ENCODE results near the gene BRME1.

Gene BRME1

GRCh38 chr19:13935765-13936510 is 30.0 kb upstream of the BRME1 start:
- no peak for TF ChIP-seq CTCF (IDR thresholded peaks at IDR 0.05; ENCODE audit: control extremely low read depth, extremely low read depth, low read depth, missing control alignments)
- DNase-seq (ENCODE audit: extremely low spot score), result no peak
- ChIA-PET CTCF (interaction anchor here (1.5 kb wide), 1 partner anchor 139 kb away, joined by 3 read pairs; no protein-coding TSS in a partner anchor), POLR2A (interaction anchor here (0.6 kb wide), 1 partner anchor 29 kb away, joined by 5 read pairs; no protein-coding TSS in a partner anchor)

GRCh38 chr19:13934785-13935109 is 28.8 kb upstream of the BRME1 start:
- no peak for TF ChIP-seq CTCF (IDR thresholded peaks at IDR 0.05; ENCODE audit: control extremely low read depth, extremely low read depth, low read depth, missing control alignments)
- POLR2A ChIA-PET, result no interaction called here
- CTCF ChIA-PET, result interaction anchor here (0.9 kb wide), 1 partner anchor 110 kb away, joined by 3 read pairs; no protein-coding TSS in a partner anchor
- DNase-seq (ENCODE audit: extremely low spot score), result no peak

- TF ChIP-seq CTCF (IDR thresholded peaks at IDR 0.05; ENCODE audit: control extremely low read depth, extremely low read depth, low read depth, missing control alignments), result no peak
- no peak for DNase-seq (ENCODE audit: extremely low spot score)
- ChIA-PET POLR2A (no interaction called here), CTCF (interaction anchor here (1.0 kb wide), 1 partner anchor 71 kb away, joined by 3 read pairs; no protein-coding TSS in a partner anchor)
Observed at GRCh38 chr19:13932911-13933393, 27.0 kb upstream of the BRME1 start.

- no peak for TF ChIP-seq CTCF (IDR thresholded peaks at IDR 0.05; ENCODE audit: control extremely low read depth, extremely low read depth, low read depth, missing control alignments)
- ChIA-PET CTCF (interaction anchor here (1.0 kb wide), 1 partner anchor 70 kb away, joined by 3 read pairs; no protein-coding TSS in a partner anchor), POLR2A (no interaction called here)
- DNase-seq (ENCODE audit: extremely low spot score), result no peak
Observed at GRCh38 chr19:13932149-13932637, 26.3 kb upstream of the BRME1 start.

- DNase-seq (ENCODE audit: extremely low spot score), result no peak
- POLR2A ChIA-PET, result interaction anchor here (0.6 kb wide), 1 partner anchor 10 kb away, joined by 4 read pairs; no protein-coding TSS in a partner anchor
- CTCF ChIA-PET, result interaction anchor here (1.1 kb wide), 1 partner anchor 29 kb away, joined by 3 read pairs; no protein-coding TSS in a partner anchor
Observed at GRCh38 chr19:13931391-13932148, 25.7 kb upstream of the BRME1 start.

More at GRCh38 chr19:13931391-13932148, 25.7 kb upstream of the BRME1 start:
- TF ChIP-seq CTCF (IDR thresholded peaks at IDR 0.05; ENCODE audit: control extremely low read depth, extremely low read depth, low read depth, missing control alignments), result no peak

Data from GM10248 (cell line).